Transverse colon (tissue), 4 donors: ENCODE measurements around the gene TRIM15. TPM values are rescaled to one million over a fixed set of nuclear protein-coding genes. Genes with fewer than 3 reads are reported as not detected.

Experiments used
- DNase-seq: peaks from one replicate; pipeline ENCODE4 v3.0.0-alpha.2; 2019
- H3K27ac ChIP-seq, 4 donors: fragments of 200-600 bp; sonication (generic); 2 replicates each; pipeline ENCODE4 v1.5.1; 2016 to 2018; ENCODE audit warnings: inconsistent platforms in 4 of 4
- H3K27me3 ChIP-seq: fragments of 200-600 bp; sonication (generic); 2 replicates; pipeline ENCODE4 v1.5.1; 2017; ENCODE audit warnings: inconsistent platforms
- H3K36me3 ChIP-seq, 4 donors: fragments of 200-600 bp; sonication (generic); 2 replicates each; pipeline ENCODE4 v1.5.1; 2017 to 2019; ENCODE audit warnings: inconsistent platforms in 4 of 4
- H3K4me1 ChIP-seq, 4 donors: fragments of 200-600 bp; sonication (generic); 2 replicates each; pipeline ENCODE4 v1.5.1; 2017 to 2020; ENCODE audit warnings: inconsistent platforms in 4 of 4
- H3K4me3 ChIP-seq, 4 donors: fragments of 200-600 bp; sonication (generic); 1 replicate in 1 of 4; 2 replicates in 3 of 4; pipeline versions ENCODE4 v1.5.1 to v1.6.1; 2017 to 2019; ENCODE audit warnings: inconsistent platforms in 4 of 4
- H3K9me3 ChIP-seq, 2 donors: fragments of 200-600 bp; sonication (generic); 2 replicates each; pipeline ENCODE4 v1.5.1; 2017 to 2019; ENCODE audit warnings: inconsistent platforms in 2 of 2
- CTCF ChIP-seq, 5 experiments: fragments of 200-600 bp in 3 of 5; fragments of 450-650 bp in 2 of 5; sonication (generic) in 3 of 5; IDR thresholded peaks; 1 replicate in 2 of 5; 2 replicates in 3 of 5; pipeline ENCODE4 v1.5.1; 2016 to 2017; ENCODE audit warnings: antibody characterized with exemption in 5 of 5, inconsistent platforms in 3 of 5, mild to moderate bottlenecking in 2 of 5, moderate library complexity in 1 of 5
- EP300 ChIP-seq: sonication (generic); formaldehyde crosslinking; IDR thresholded peaks from one replicate; pipeline ENCODE4 v1.6.1; 2017; ENCODE audit warnings: antibody characterized with exemption, low read depth
- POLR2A ChIP-seq: fragments of 450-650 bp; IDR thresholded peaks from one replicate; pipeline ENCODE4 v1.6.1; 2016; ENCODE audit warnings: antibody characterized with exemption, mild to moderate bottlenecking, moderate library complexity
- POLR2AphosphoS5 ChIP-seq, 3 donors: sonication (generic); formaldehyde crosslinking; IDR thresholded peaks; one replicate each; pipeline ENCODE4 v1.6.1; 2016; ENCODE audit warnings: antibody characterized with exemption in 3 of 3
- WGBS, 2 donors: methylation state at CpG; one replicate each; pipeline ENCODE4 v1.1.5; 2018; ENCODE audit warnings: low coverage in 1 of 2; 5-methylcytosine and 5-hydroxymethylcytosine counted together
- in situ Hi-C, 4 donors: fragments of 200-750 bp; cut with MboI; loops; one replicate each; pipeline versions ENCODE4 v1.15.0 to v1.15.1; 2017; ENCODE audit warnings: low sequenced_read_pairs in 3 of 4, low pct_ligation_motif_present in 1 of 4, low pct_unique_long_range_greater_than_20kb in 1 of 4
- intact Hi-C: fragments of 100-400 bp; cut with DNase I; formaldehyde crosslinking; loops from one replicate; pipeline ENCODE4 v1.15.1; 2023; ENCODE audit warnings: low total_unique reads
- total RNA-seq, 4 donors: library from RNA; depleted of rRNA; stranded (reverse); fragments of >200 nt; gene quantifications; one replicate each; pipeline ENCODE4 v1.1.0, GENCODE V29; 2016

Gene TRIM15
- total RNA-seq, 4 donors from 2014 or later = 5.8 to 90.7 (median 51.8) TPM

GRCh38 chr6:30198166-30199084 lies 35.1 kb downstream of the TRIM15 start:
- no peaks in the 10 kb centered on the region for H3K9me3 ChIP-seq
- H3K27me3 ChIP-seq = no peaks in the 10 kb centered on the region
- no peak overlapping the region for H3K27ac ChIP-seq
- no peak overlapping the region for H3K4me3 ChIP-seq
- intact Hi-C loops = no loop called here
- 93% methylated on average over 8 to 31 of the region's 34 CpGs for WGBS, 2 donors
- no peak for DNase-seq
- TF ChIP-seq POLR2A = no peak
- TF ChIP-seq EP300 = no peak
- no peak for TF ChIP-seq CTCF (IDR thresholded peaks at IDR 0.05)
- TF ChIP-seq POLR2AphosphoS5 (IDR thresholded peaks at IDR 0.05) = no peak
- peaks cover 0 to 21% (median 16%) of the 10 kb centered on the region in 4 donors for H3K4me1 ChIP-seq
- in situ Hi-C loops = loop anchor here in 1 of 4 donors (25.0 kb wide), 1 partner anchor 336 kb away; no protein-coding TSS in a partner anchor
- peaks cover 0 to 52% (median 15%) of the 10 kb centered on the region in 4 donors for H3K36me3 ChIP-seq

- H3K4me3 ChIP-seq = no peak overlapping the region
- H3K27me3 ChIP-seq = no peaks in the 10 kb centered on the region
- WGBS, 2 donors = 20 to 57% methylated on average over 3 to 6 of the region's 6 CpGs
- no peak for DNase-seq
- intact Hi-C loops = no loop called here
- H3K4me1 ChIP-seq = peaks cover 0 to 31% (median 16%) of the 10 kb centered on the region in 4 donors
- H3K9me3 ChIP-seq = no peaks in the 10 kb centered on the region
- H3K36me3 ChIP-seq = peaks cover 0 to 35% (median 14%) of the 10 kb centered on the region in 4 donors
- no peak for TF ChIP-seq POLR2A
- no peak for TF ChIP-seq POLR2AphosphoS5 (IDR thresholded peaks at IDR 0.05)
- no peak for TF ChIP-seq CTCF (IDR thresholded peaks at IDR 0.05)
- TF ChIP-seq EP300 = no peak
- in situ Hi-C loops = no loop called here
- no peak overlapping the region for H3K27ac ChIP-seq
Observed at GRCh38 chr6:30200551-30201281, 37.4 kb downstream of the TRIM15 start.

GRCh38 chr6:30202366-30202765 lies 39.0 kb downstream of the TRIM15 start:
- 55 to 82% methylated on average over 4 of the region's 4 CpGs for WGBS, 2 donors
- H3K27ac ChIP-seq = peak overlapping the region in 3 of 4 donors; percentile 30 to 50 (median 44)
- in situ Hi-C loops (no loop called here), intact Hi-C loops (no loop called here)
- H3K36me3 ChIP-seq = peaks cover 0 to 22% (median 7%) of the 10 kb centered on the region in 4 donors
- no peak overlapping the region for H3K4me3 ChIP-seq
- no peak for DNase-seq
- no peaks in the 10 kb centered on the region for H3K27me3 ChIP-seq
- TF ChIP-seq EP300 = no peak
- no peak for TF ChIP-seq POLR2A
- TF ChIP-seq CTCF (IDR thresholded peaks at IDR 0.05) = no peak
- no peaks in the 10 kb centered on the region for H3K9me3 ChIP-seq
- peaks cover 15 to 48% (median 30%) of the 10 kb centered on the region in 4 donors for H3K4me1 ChIP-seq

GRCh38 chr6:30204116-30204515 lies 40.8 kb downstream of the TRIM15 start:
- intact Hi-C loops (no loop called here), in situ Hi-C loops (no loop called here)
- 94% methylated on average over 1 of the region's 1 CpG; no CpG with 5 or more reads in 1 of the 2 donors for WGBS, 2 donors
- TF ChIP-seq POLR2A (no peak), EP300 (no peak), CTCF (IDR thresholded peaks at IDR 0.05) (no peak), POLR2AphosphoS5 (IDR thresholded peaks at IDR 0.05) (no peak)
- Histone ChIP-seq H3K4me1 (peaks cover 26 to 65% (median 40%) of the 10 kb centered on the region in 4 donors), H3K27me3 (no peaks in the 10 kb centered on the region), H3K36me3 (peaks cover 0 to 6% (median 0%) of the 10 kb centered on the region in 4 donors), H3K4me3 (no peak overlapping the region), H3K9me3 (no peaks in the 10 kb centered on the region), H3K27ac (no peak overlapping the region)
- no peak for DNase-seq
